GM23338 (cell line): ENCODE data around the gene TXNRD1. TPM values are rescaled to one million over a fixed set of nuclear protein-coding genes. Genes with fewer than 3 reads are reported as not detected.

Experiments used
- ATAC-seq: fragments of 200-7000 bp; cut with Tn5 transposase; 3 replicates; pipeline ENCODE4 v1.9.1; 2020
- DNase-seq: peaks from one replicate; pipeline ENCODE4 v3.0.0-alpha.2; 2015; ENCODE audit warnings: low spot score
- H2AFZ ChIP-seq: fragments of 200-600 bp; sonication (generic); 2 replicates; pipeline ENCODE4 v1.8.0; 2016; ENCODE audit warnings: antibody characterized with exemption, mild to moderate bottlenecking, moderate library complexity
- H3F3A ChIP-seq: fragments of 200-600 bp; sonication (generic); replicated peaks from 2 replicates; pipeline ENCODE4 v1.8.0; 2017; ENCODE audit warnings: antibody characterized with exemption, mixed run types, low read depth
- H3K27ac ChIP-seq: fragments of 200-600 bp; sonication (generic); 2 replicates; pipeline ENCODE4 v1.6.1; 2016; ENCODE audit warnings: low read depth
- H3K27me3 ChIP-seq: fragments of 200-600 bp; sonication (generic); 2 replicates; pipeline ENCODE4 v1.8.0; 2016; ENCODE audit warnings: mild to moderate bottlenecking, mixed run types, moderate library complexity; ENCODE audit not compliant: insufficient read depth
- H3K36me3 ChIP-seq: fragments of 200-600 bp; sonication (generic); 2 replicates; pipeline ENCODE4 v1.8.0; 2016; ENCODE audit warnings: mild to moderate bottlenecking; ENCODE audit not compliant: insufficient read depth
- H3K4me1 ChIP-seq: fragments of 200-600 bp; sonication (generic); 2 replicates; pipeline ENCODE4 v1.8.0; 2016; ENCODE audit warnings: mild to moderate bottlenecking, moderate library complexity; ENCODE audit not compliant: insufficient read depth
- H3K4me2 ChIP-seq: fragments of 200-600 bp; sonication (generic); 2 replicates; pipeline ENCODE4 v1.7.1; 2017; ENCODE audit warnings: mixed run types
- H3K4me3 ChIP-seq: fragments of 200-600 bp; sonication (generic); 2 replicates; pipeline ENCODE4 v1.6.1; 2016; ENCODE audit warnings: mixed run types
- H3K79me2 ChIP-seq: fragments of 200-600 bp; sonication (generic); replicated peaks from 2 replicates; pipeline ENCODE4 v1.8.0; 2017; ENCODE audit warnings: mild to moderate bottlenecking; ENCODE audit not compliant: insufficient read depth
- H3K9me2 ChIP-seq: fragments of 200-600 bp; sonication (generic); 2 replicates; pipeline ENCODE4 v1.8.0; 2017; ENCODE audit not compliant: insufficient read depth
- H4K20me1 ChIP-seq: fragments of 200-600 bp; sonication (generic); replicated peaks from 2 replicates; pipeline ENCODE4 v1.8.0; 2017; ENCODE audit warnings: mild to moderate bottlenecking; ENCODE audit not compliant: insufficient read depth
- H3K27ac Mint-ChIP-seq: 2 replicates; pipeline ENCODE4 v1.8.0; 2020; ENCODE audit warnings: inconsistent platforms, mild to moderate bottlenecking, moderate library complexity, mixed read lengths
- H3K27me3 Mint-ChIP-seq: 3 replicates; pipeline ENCODE4 v1.8.0; 2022; ENCODE audit warnings: low read depth, mild to moderate bottlenecking, moderate library complexity, mixed read lengths, inconsistent platforms; ENCODE audit not compliant: insufficient read depth, poor library complexity
- H3K36me3 Mint-ChIP-seq: 3 replicates; pipeline ENCODE4 v1.8.0; 2021; ENCODE audit warnings: low read depth, mild to moderate bottlenecking, inconsistent platforms, moderate library complexity, mixed read lengths
- H3K4me1 Mint-ChIP-seq: 3 replicates; pipeline ENCODE4 v1.8.0; 2020; ENCODE audit warnings: mild to moderate bottlenecking, inconsistent platforms, mixed read lengths
- H3K4me3 Mint-ChIP-seq: 3 replicates; pipeline ENCODE4 v1.8.0; 2021; ENCODE audit warnings: moderate library complexity, mild to moderate bottlenecking, inconsistent platforms, mixed read lengths
- H3K9me3 Mint-ChIP-seq: 3 replicates; pipeline ENCODE4 v1.8.0; 2020; ENCODE audit warnings: moderate library complexity, mild to moderate bottlenecking, inconsistent platforms, mixed read lengths
- CREB1 ChIP-seq: fragments of 250-450 bp; sonication (Bioruptor Pico); IDR thresholded peaks from 2 replicates; pipeline ENCODE4 v1.5.0; 2020; ENCODE audit warnings: low read depth, mild to moderate bottlenecking, moderate library complexity
- EZH2phosphoT487 ChIP-seq: fragments of 200-600 bp; sonication (generic); IDR thresholded peaks from one replicate; pipeline ENCODE4 v1.8.1; 2018; ENCODE audit warnings: antibody characterized with exemption; ENCODE audit not compliant: unreplicated experiment
- JUNB ChIP-seq: IDR thresholded peaks from one replicate; pipeline ENCODE4 v1.6.1; 2016; ENCODE audit warnings: antibody characterized with exemption; ENCODE audit not compliant: unreplicated experiment
- NANOG ChIP-seq: IDR thresholded peaks from 2 replicates; pipeline ENCODE4 v1.6.1; 2016; ENCODE audit warnings: antibody characterized with exemption, borderline replicate concordance
- POLR2AphosphoS5 ChIP-seq: IDR thresholded peaks from 2 replicates; pipeline ENCODE4 v1.6.1; 2016; ENCODE audit warnings: antibody characterized with exemption, low read depth
- REST ChIP-seq: IDR thresholded peaks from one replicate; pipeline ENCODE4 v1.6.1; 2018; ENCODE audit warnings: antibody characterized with exemption; ENCODE audit not compliant: unreplicated experiment
- polyA plus RNA-seq: library from polyadenylated mRNA; unstranded; fragments of >200 nt; fragmentation: Nextera tagmentation; extraction: Ambion mirVana; gene quantifications from 2 replicates; pipeline ENCODE4 v1.2.1, GENCODE V29; 2016
- total RNA-seq: library from RNA; depleted of rRNA; stranded (reverse); fragments of >200 nt; shearing (Covaris generic); gene quantifications from 2 replicates; pipeline ENCODE4 v1.2.3, GENCODE V29; 2014
- TF ChIP-seq, protein P1 (sequence below): IDR thresholded peaks from 2 replicates; pipeline ENCODE4 v1.6.1; 2016; ENCODE audit warnings: antibody characterized with exemption

The TXNRD1 gene
- total and polyA plus RNA-seq, 2 experiments from 2014 or later: 115 to 127 TPM

DNA sequence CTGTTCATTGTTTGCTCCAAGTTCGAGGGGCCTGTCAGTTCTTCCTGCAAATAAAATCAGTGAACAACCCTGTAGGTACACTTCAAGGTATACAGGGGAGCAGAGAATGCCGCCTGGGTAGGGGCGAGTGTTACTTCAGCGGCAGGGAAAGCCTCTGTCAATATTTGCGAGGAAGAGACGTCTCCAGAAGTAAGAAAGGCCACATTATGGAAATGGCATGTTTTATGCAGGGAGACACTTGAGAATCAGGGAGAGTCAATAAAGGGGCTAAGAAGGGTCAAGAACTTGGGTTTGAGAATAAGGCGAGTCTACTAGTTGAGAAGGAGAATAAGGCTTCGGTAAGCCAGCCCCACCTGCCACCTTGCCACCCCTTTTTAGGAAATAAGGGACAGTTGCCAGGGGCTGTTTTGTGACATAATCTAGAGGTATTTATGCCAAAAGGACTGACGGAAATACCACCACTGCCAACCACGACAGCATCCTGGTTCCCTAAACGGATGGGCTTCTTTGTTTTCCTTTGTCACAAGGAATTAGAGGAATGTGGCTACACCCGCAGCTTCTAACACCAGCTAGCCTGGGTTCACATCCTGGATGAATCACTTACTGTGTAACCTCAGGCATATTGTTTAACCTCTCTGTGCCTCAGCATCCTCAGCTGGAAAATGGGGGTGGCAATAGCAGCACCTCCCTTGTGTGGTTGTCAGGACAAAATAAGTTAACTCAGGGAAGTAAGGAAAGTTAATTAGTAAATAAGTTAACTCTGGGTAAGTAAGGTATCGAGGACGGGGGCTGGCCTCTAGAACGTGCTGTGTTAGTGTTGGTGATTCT lies 155.7 kb downstream of the TXNRD1 start:
- H3K27ac Mint-ChIP-seq: peak overlapping the region; percentile 76
- Histone ChIP-seq H3K27ac (peak overlapping the region; percentile 95), H4K20me1 (no peaks in the 10 kb centered on the region), H2AFZ (no peak overlapping the region), H3K27me3 (no peaks in the 10 kb centered on the region), H3F3A (no peaks in the 10 kb centered on the region), H3K36me3 (no peaks in the 10 kb centered on the region; the same call in 1 of the 2 replicates), H3K4me2 (peak overlapping the region; percentile 37), H3K4me3 (no peak overlapping the region), H3K9me2 (peaks cover 4% of the 10 kb centered on the region; the same call in 1 of the 2 replicates), H3K4me1 (peaks cover 9% of the 10 kb centered on the region), H3K79me2 (no peaks in the 10 kb centered on the region)
- H3K27me3 Mint-ChIP-seq: peaks cover 22% of the 10 kb centered on the region
- H3K9me3 Mint-ChIP-seq: peaks cover 28% of the 10 kb centered on the region
- TF ChIP-seq POLR2AphosphoS5 (no peak), CREB1 (CRISPR knock-in tag) (no peak), EZH2phosphoT487 (no peak), NANOG (peak; percentile 15; the same call in 1 of the 2 replicates)
- TF ChIP-seq, protein P1, sequence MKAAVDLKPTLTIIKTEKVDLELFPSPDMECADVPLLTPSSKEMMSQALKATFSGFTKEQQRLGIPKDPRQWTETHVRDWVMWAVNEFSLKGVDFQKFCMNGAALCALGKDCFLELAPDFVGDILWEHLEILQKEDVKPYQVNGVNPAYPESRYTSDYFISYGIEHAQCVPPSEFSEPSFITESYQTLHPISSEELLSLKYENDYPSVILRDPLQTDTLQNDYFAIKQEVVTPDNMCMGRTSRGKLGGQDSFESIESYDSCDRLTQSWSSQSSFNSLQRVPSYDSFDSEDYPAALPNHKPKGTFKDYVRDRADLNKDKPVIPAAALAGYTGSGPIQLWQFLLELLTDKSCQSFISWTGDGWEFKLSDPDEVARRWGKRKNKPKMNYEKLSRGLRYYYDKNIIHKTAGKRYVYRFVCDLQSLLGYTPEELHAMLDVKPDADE: peak; percentile 75; the same call in 1 of the 2 replicates
- H3K4me3 Mint-ChIP-seq: no peak overlapping the region; the same call in 2 of the 3 replicates
- ATAC-seq (peak; percentile 83), DNase-seq (peak; percentile 93)
- H3K4me1 Mint-ChIP-seq: peaks cover 32% of the 10 kb centered on the region
- peaks cover 27% of the 10 kb centered on the region for H3K36me3 Mint-ChIP-seq

- Histone ChIP-seq H3K27me3 (no peaks in the 10 kb centered on the region), H3K4me1 (peaks cover 9% of the 10 kb centered on the region), H3K36me3 (no peaks in the 10 kb centered on the region; the same call in 1 of the 2 replicates), H3F3A (no peaks in the 10 kb centered on the region), H3K79me2 (no peaks in the 10 kb centered on the region), H4K20me1 (no peaks in the 10 kb centered on the region), H3K9me2 (peaks cover 4% of the 10 kb centered on the region; the same call in 1 of the 2 replicates), H3K4me3 (no peak overlapping the region), H2AFZ (no peak overlapping the region), H3K4me2 (no peak overlapping the region), H3K27ac (peak overlapping the region; percentile 16; the same call in 1 of the 2 replicates)
- peaks cover 27% of the 10 kb centered on the region for H3K36me3 Mint-ChIP-seq
- DNase-seq (no peak), ATAC-seq (no peak)
- H3K9me3 Mint-ChIP-seq: peaks cover 28% of the 10 kb centered on the region
- TF ChIP-seq JUNB (no peak), EZH2phosphoT487 (no peak), REST (no peak), POLR2AphosphoS5 (no peak)
- TF ChIP-seq, protein P1: no peak
- peaks cover 29% of the 10 kb centered on the region for H3K4me1 Mint-ChIP-seq
- H3K4me3 Mint-ChIP-seq: no peak overlapping the region
- peaks cover 20% of the 10 kb centered on the region for H3K27me3 Mint-ChIP-seq
- no peak overlapping the region for H3K27ac Mint-ChIP-seq
Measured at GRCh38 chr12:104372061-104372720, 156.6 kb downstream of the TXNRD1 start.
